Ectodermal cell (in vitro differentiated cells): ENCODE results near the gene CWF19L2.
"Not testable (repeated sequence)": the region's sequence is repeated elsewhere in the genome, so short reads cannot be mapped to it uniquely, and the experiment has no call there.

Source experiments
- H3K27ac ChIP-seq: 2 replicates; pipeline ENCODE4 v1.7.0; 2013; ENCODE audit warnings: mild to moderate bottlenecking, low read depth, low read length; ENCODE audit not compliant: insufficient read depth, poor library complexity, severe bottlenecking
- H3K27me3 ChIP-seq: 2 replicates; pipeline ENCODE4 v1.7.0; 2013; ENCODE audit warnings: mild to moderate bottlenecking, low read length; ENCODE audit not compliant: insufficient read depth, control insufficient read depth, poor library complexity, severe bottlenecking
- H3K36me3 ChIP-seq: one replicate; pipeline ENCODE4 v1.7.0; 2013; ENCODE audit warnings: low read length; ENCODE audit not compliant: control insufficient read depth, insufficient read depth
- H3K4me1 ChIP-seq: one replicate; pipeline ENCODE4 v1.7.0; 2013; ENCODE audit warnings: low read length; ENCODE audit not compliant: control insufficient read depth, insufficient read depth
- H3K4me3 ChIP-seq: 2 replicates; pipeline ENCODE4 v1.7.0; 2013; ENCODE audit warnings: low read depth, low read length, control low read depth; ENCODE audit not compliant: insufficient read depth
- H3K9me3 ChIP-seq: 2 replicates; pipeline ENCODE4 v1.7.0; 2013; ENCODE audit warnings: mild to moderate bottlenecking, low read length, moderate library complexity; ENCODE audit not compliant: control insufficient read depth
- WGBS, 2 experiments: methylation state at CpG; one replicate each; pipeline ENCODE4 v1.1.7; 2013; ENCODE audit warnings: missing lambda C conversion rate in 2 of 2; 5-methylcytosine and 5-hydroxymethylcytosine counted together

CWF19L2 gene

GRCh38 chr11:107392611-107393010, 65.0 kb downstream of the CWF19L2 start:
- Histone ChIP-seq H3K36me3 (no peaks in the 10 kb centered on the region), H3K4me3 (no peak overlapping the region), H3K9me3 (no peaks in the 10 kb centered on the region), H3K27me3 (no peaks in the 10 kb centered on the region), H3K27ac (no peak overlapping the region), H3K4me1 (no peaks in the 10 kb centered on the region)
- 100% methylated on average over 1 of the region's 3 CpGs for WGBS, 2 experiments

DNA sequence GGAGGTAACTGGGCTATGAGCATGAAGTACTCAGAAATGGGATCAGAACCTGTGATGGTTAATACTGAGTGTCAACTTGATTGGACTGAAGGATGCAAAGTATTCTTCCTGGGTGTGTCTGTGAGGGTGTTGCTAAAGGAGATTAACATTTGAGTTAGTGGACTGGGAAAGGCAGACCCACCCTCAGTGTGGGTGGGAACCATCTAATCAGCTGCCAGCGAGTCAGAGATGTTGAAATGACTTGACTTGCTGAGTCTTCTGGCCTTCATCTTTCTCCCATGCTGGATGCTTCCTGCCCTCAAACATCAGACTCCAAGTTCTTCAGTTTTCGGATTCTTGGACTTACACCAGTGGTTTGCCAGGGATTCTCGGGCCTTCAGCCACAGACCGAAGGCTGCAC, 66.9 kb downstream of the CWF19L2 start:
- not testable (repeated sequence) for H3K4me1 ChIP-seq, H3K27ac ChIP-seq, H3K36me3 ChIP-seq, H3K4me3 ChIP-seq, H3K27me3 ChIP-seq, H3K9me3 ChIP-seq
- WGBS, 2 experiments, result 91 to 93% methylated on average over 4 of the region's 4 CpGs

- Histone ChIP-seq H3K4me3 (no peak overlapping the region), H3K36me3 (no peaks in the 10 kb centered on the region), H3K4me1 (no peaks in the 10 kb centered on the region), H3K27me3 (no peaks in the 10 kb centered on the region), H3K27ac (no peak overlapping the region), H3K9me3 (no peaks in the 10 kb centered on the region)
- 89 to 93% methylated on average over 6 of the region's 6 CpGs for WGBS, 2 experiments
These were observed 70.0 kb downstream of the CWF19L2 start for GRCh38 chr11:107387666-107388065.

DNA sequence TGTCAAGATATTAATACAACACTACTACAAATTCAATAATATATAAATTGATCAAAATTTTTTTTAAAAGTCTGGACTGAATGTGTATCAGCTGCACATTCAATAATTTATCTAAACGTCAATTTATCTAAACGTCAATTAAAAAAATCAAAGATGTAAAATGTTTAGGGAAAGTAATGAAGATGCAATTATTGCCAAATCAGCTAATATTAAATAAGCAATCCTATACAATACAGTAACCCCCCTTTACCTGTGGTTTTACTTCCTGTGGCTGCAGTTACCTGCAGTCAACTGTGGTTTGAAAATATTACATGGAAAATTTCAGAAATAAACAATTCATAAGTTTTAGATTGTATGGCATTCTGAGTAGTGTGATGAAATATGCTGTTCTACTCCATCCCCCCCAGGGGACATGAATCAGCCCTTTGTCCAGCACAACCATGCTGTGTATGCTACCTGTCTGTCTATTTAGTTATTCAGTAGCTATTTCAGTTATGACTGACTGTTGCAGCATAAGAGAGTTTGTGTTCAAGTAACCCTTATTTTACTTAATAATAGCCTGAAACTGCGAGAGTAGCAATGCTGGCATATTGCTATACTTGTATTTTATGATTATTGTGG, 72.2 kb downstream of the CWF19L2 start:
- WGBS, 2 experiments, result 100% methylated on average over 1 of the region's 3 CpGs; no CpG with 5 or more reads in 1 of the 2 experiments
- Histone ChIP-seq H3K36me3 (no peaks in the 10 kb centered on the region), H3K4me1 (no peaks in the 10 kb centered on the region), H3K27me3 (no peaks in the 10 kb centered on the region), H3K9me3 (no peaks in the 10 kb centered on the region), H3K4me3 (no peak overlapping the region), H3K27ac (no peak overlapping the region)

DNA sequence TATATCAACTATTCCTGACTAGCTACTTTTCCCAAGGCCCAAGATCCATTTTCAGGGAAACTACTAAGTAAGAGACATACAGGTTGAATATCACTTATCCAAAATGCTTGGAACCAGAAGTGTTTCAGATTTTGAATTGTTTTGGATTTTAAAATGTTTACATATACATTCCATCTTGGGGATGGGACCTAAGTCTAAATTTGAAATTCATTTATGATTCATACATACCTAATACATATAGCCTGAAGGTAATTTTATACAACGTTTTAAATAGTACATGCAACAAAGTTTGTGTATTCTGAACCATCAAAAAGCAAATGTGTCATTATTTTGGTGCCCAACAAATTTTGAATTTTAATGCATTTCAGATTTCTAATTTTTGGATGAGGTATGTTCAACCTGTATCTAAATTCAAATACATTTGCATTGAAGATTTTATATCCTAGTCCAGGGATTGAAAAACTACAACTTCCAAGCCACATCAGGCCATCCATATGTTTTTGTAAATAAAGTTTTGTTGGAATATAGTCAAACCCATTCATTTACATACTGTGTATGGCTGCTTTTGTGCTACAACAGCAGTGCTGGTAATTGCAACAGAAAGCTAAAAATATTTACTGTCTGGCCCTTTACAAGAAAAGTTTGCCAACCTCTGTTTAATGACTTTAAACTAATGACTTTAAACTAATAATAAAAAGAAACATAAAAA, 73.3 kb downstream of the CWF19L2 start:
- Histone ChIP-seq H3K27ac (no peak overlapping the region), H3K27me3 (no peaks in the 10 kb centered on the region), H3K9me3 (no peaks in the 10 kb centered on the region), H3K4me1 (no peaks in the 10 kb centered on the region), H3K36me3 (no peaks in the 10 kb centered on the region), H3K4me3 (no peak overlapping the region)
- 67% methylated on average over 1 of the region's 1 CpG; no CpG with 5 or more reads in 1 of the 2 experiments for WGBS, 2 experiments

- no peaks in the 10 kb centered on the region for H3K9me3 ChIP-seq
- no peaks in the 10 kb centered on the region for H3K4me1 ChIP-seq
- 96% methylated on average over 7 of the region's 7 CpGs for WGBS, 2 experiments
- H3K36me3 ChIP-seq, result no peaks in the 10 kb centered on the region
- H3K4me3 ChIP-seq, result no peak overlapping the region
- no peak overlapping the region for H3K27ac ChIP-seq
- no peaks in the 10 kb centered on the region for H3K27me3 ChIP-seq
These were observed 85.2 kb downstream of the CWF19L2 start for GRCh38 chr11:107372439-107372838.

GRCh38 chr11:107370390-107370789, 87.2 kb downstream of the CWF19L2 start:
- Histone ChIP-seq H3K27ac (no peak overlapping the region), H3K4me3 (no peak overlapping the region), H3K4me1 (no peaks in the 10 kb centered on the region), H3K36me3 (no peaks in the 10 kb centered on the region), H3K9me3 (no peaks in the 10 kb centered on the region), H3K27me3 (no peaks in the 10 kb centered on the region)
- WGBS, 2 experiments, result 50 to 80% methylated on average over 1 of the region's 1 CpG

GRCh38 chr11:107359701-107360100, 97.9 kb downstream of the CWF19L2 start:
- Histone ChIP-seq H3K27ac (no peak overlapping the region), H3K27me3 (no peaks in the 10 kb centered on the region), H3K9me3 (no peaks in the 10 kb centered on the region), H3K4me1 (no peaks in the 10 kb centered on the region), H3K36me3 (no peaks in the 10 kb centered on the region), H3K4me3 (no peak overlapping the region)
- WGBS, 2 experiments, result 92 to 95% methylated on average over 4 of the region's 4 CpGs

- 0% methylated on average over 1 of the region's 1 CpG; no CpG with 5 or more reads in 1 of the 2 experiments for WGBS, 2 experiments
These were observed 99.7 kb downstream of the CWF19L2 start for GRCh38 chr11:107357877-107358276.

DNA sequence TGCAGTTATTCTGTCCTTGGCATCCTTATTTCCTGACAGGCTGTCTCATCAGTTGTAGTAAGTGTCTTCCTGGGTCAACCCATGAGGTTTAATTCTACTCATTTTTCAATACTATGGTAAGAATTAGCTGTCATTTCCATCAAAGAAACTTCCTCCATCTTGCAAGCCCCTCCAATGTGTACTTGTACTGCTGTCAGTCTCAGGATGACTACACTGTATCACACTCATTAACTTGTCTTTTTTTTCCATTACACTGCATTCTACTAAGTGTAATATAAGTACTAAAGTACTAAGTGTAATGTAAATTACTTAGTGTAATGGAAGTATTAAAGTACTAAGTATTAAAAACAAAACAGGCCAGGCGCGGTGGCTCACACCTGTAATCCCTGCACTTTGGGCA, 102.8 kb downstream of the CWF19L2 start:
- H3K27ac ChIP-seq, result no peak overlapping the region
- H3K4me1 ChIP-seq, result no peaks in the 10 kb centered on the region
- H3K4me3 ChIP-seq, result no peak overlapping the region
- no peaks in the 10 kb centered on the region for H3K9me3 ChIP-seq
- 89 to 100% methylated on average over 2 of the region's 2 CpGs for WGBS, 2 experiments
- H3K27me3 ChIP-seq, result no peaks in the 10 kb centered on the region
- H3K36me3 ChIP-seq, result no peaks in the 10 kb centered on the region

More at GRCh38 chr11:107357877-107358276, 99.7 kb downstream of the CWF19L2 start:
- no peaks in the 10 kb centered on the region for H3K36me3 ChIP-seq
- H3K4me3 ChIP-seq, result no peak overlapping the region
- no peaks in the 10 kb centered on the region for H3K27me3 ChIP-seq
- no peaks in the 10 kb centered on the region for H3K9me3 ChIP-seq
- no peaks in the 10 kb centered on the region for H3K4me1 ChIP-seq
- no peak overlapping the region for H3K27ac ChIP-seq
